EL (cell line): ENCODE data around the gene C2CD2.

ENCODE experiments used
- DNase-seq: peaks from one replicate; pipeline ENCODE4 v3.0.0-alpha.2; 2016

Gene C2CD2

GRCh38 chr21:41881051-41881450, 72.8 kb downstream of the C2CD2 start:
- no peak for DNase-seq

DNA sequence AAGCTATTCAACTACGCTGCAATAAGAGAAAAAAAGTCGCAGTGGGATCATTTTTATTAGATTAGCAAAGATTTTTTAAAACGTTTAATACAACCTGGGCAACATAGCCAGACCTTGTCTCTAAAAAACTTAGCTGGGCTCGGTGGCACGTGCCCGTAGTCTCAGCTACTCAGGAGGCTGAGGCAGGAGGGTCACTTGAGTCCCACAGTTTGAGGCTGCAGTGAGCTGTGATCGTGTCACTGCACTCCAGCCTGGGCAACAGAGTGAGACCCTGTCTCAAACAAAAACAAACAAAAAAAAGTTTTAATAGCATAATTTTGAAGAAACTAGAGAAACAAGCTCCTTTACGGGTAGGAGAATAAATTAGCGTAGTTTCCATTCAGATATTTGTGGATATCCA, 73.7 kb downstream of the C2CD2 start:
- DNase-seq, result no peak

GRCh38 chr21:41879190-41879998, 74.4 kb downstream of the C2CD2 start, which contains the start of gene PRDM15:
TSS of gene PRDM15 (minus strand) at chr21:41879344. CDS start at chr21:41860363, 18,981 bp downstream.
- peak; percentile 79 for DNase-seq

GRCh38 chr21:41878831-41879189, 75.0 kb downstream of the C2CD2 start:
- DNase-seq, result peak; percentile 76

GRCh38 chr21:41877901-41878830, 75.7 kb downstream of the C2CD2 start:
- DNase-seq, result peak; percentile 53

DNA sequence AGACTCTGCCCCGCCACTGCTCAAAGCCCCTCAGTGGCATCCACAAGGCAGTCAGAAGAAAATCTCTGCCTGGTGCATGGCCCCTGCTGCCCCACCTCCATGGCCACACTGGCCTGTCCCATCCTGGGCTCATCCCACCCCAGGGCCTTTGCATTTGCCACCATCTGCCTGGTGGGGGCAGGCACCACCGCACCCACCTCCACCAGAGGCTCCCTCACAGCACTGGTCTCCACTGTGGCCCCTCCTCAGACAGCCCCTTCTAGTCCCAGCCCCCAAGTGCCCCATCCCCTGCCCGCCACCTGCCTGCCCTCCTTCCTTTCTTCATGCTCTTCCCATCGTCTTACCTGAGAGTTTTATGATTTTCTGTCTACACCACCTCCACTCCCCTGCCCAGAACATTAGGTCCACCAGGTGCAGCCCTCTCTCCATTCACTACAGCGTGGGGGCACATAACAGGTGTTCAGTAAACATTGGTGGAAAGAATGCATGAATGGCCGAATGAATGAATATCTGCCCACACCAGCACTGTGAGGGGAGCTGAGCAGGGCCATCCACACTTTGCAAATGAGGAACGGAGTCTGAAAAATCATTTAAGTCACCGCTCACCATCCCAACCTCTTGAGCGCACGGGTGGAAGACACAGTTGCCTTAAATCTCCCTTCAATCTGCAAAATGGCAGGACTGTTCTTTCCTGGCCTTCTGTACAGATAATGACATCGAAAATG, 76.7 kb downstream of the C2CD2 start:
- DNase-seq, result no peak

DNA sequence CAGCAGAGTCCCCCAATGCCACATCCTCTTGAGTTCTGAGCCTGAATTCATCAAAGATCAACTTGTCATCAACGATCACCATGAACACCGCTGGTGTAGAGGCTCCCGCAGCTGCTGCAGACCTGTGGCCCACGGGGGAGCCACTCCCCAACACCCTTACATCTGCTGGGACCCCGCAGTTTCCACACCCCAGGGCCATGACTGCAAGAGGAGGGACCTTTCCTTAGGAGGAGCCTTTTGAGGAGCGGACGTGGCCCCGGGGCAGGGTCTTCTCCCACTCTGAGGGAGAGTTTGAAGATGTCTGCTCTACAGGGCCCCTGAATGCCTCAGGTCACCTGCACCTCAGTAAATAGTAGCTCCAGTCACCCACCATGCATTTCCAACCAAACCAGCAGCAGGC, 77.4 kb downstream of the C2CD2 start:
- no peak for DNase-seq

- no peak for DNase-seq
These were observed 78.7 kb downstream of the C2CD2 start for GRCh38 chr21:41875086-41875485.

- no peak for DNase-seq
These were observed 79.2 kb downstream of the C2CD2 start for GRCh38 chr21:41874611-41875010.

DNA sequence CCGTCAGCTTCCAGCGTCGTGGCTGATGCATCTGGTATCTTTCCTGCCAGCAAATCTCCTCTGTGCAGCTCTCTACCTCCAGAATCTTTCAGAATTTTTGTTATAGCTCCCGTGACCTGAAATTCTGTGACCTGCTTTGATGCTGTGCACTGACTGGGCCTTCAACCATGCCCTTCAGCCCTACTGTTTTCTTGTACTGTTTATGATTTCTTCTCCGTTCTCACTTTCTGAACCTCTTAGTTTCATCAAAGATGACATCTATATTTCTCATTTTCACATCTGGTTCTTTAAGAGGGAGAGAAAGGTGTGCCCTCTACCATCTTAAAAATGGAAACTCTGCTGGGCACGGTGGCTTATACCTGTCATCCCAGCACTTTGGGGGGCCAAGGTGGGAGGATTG, 80.4 kb downstream of the C2CD2 start:
- no peak for DNase-seq

- no peak for DNase-seq
These were observed 80.8 kb downstream of the C2CD2 start for GRCh38 chr21:41873005-41873404.

DNA sequence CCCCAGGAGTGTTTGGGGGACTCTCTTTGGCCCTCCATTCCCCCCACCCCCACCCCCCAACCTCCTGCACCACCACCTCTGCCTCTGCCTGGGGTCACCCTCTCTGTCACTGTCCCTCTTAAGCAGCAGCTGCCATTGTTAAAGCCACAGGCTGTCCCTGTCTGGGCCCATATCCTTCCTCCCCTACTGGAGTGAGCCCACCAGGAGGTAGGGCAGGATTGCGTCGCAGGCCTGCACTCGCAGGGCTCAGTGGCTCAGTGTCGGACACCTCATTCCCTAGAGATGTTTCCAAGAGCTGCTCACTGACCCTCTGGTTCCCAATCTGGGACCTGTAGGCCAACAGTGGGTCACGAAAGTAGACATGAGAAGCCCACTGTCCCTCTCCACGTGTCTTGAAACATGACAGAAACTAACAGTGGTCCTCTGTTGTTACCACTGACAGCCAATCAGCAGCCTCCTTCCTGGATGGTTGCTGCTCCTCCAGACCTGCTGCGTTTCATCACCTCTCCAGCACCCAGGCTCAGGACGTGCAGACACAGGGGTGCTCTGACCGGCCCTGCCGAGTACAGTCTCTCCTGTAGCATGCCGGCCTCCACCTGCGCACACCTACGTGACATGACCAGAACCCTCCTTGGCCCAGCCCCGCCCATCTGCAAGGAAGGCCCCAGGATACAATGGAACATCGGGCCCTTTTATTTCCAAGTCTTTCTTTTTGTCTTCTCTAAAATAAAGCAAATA, 82.4 kb downstream of the C2CD2 start:
- DNase-seq, result no peak

DNA sequence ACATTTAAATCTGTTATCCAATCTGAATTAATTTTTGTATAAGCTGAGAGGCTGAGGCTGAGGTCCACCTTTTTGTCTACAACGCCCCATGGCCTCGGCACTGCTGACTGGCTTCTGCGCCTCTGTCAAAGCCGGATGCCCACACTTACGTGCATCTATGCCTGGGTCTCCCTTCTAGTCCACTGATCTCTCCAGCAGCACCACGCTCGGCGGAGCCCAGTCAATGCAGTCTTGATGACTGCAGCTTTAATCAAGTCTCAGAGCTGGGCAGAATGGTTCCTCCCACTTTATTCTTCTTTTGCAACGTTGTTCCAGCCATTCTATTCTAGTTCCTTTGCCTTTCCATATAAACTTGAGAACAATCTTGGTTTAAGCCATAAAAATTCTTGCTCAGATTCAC, 84.0 kb downstream of the C2CD2 start:
- DNase-seq, result no peak

DNA sequence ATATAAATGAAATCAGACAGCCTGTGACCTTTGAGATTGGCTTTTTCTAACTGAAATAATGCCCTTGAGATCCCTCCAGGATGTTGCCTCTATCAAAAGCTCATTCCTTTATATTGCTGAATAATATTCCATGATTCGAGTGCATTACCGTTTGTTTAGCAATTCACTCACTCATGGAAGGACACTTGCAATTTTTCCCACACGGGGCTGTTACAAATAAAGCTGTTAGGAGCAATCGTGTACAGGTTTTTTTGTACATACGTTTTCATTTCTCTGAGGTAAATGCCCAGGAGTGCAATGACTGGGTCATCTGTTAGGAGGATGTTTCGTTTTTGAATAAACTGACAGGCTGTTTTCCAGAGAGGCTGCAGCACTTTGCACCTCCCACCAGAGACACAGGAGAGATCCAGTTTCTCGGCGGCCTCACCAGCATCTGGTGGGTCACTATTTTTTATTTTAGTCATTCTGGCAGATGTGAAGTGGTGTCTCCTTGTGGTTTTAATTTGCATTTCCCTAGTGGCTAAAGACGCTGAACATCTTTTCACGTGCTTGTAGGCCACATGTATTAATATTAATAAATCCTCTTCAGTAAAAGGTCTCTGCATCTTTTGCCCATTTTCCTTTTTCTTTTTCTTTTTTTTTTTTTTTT, 85.6 kb downstream of the C2CD2 start:
- peak; percentile 34 for DNase-seq

DNA sequence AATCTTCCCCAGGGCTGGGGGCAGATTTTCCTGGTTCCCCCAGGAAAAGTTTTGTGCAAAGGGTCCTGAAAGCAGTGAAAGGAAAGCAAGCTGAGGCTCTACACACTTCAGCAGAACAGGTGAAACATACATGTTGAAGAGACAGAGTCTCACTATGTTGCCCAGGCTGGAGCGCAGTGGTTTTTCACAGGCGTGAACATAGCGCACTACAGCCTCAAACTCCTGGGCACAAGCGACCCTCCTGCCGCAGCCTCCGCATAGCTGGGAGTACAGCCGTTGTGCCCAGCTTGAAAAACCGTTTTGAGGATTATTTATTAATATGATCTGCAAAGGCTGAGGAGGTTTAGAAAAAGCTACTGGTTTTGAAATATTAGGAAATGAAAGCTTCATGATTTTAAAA, 86.5 kb downstream of the C2CD2 start:
- no peak for DNase-seq

- DNase-seq, result no peak
These were observed 87.5 kb downstream of the C2CD2 start for GRCh38 chr21:41866274-41866809.

- no peak for DNase-seq
These were observed 88.6 kb downstream of the C2CD2 start for GRCh38 chr21:41865002-41865777.

GRCh38 chr21:41864311-41865001, 89.4 kb downstream of the C2CD2 start:
- no peak for DNase-seq

GRCh38 chr21:41863439-41863740, 90.4 kb downstream of the C2CD2 start:
- DNase-seq, result no peak

DNA sequence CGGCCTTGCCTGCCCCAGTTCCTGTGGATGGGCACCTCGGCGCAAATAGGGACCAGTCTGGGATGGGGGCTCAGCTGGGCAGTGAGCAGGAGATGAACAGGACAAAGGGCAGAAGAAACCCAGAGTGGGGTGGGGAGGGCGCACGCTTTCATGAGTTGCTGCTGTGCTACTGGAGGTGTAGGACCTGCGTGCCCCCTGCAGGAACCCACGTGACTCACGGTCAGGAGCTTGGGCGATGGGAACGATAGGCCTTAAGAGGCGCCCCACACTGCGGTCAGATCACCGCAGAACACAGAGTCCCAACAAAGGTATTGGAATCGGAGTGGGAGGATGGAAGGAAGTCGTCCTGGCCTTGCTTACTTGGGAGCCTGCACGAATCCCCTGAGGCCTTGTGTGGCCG, 91.8 kb downstream of the C2CD2 start:
- no peak for DNase-seq
